HepG2 (cell line): Measurements from ENCODE around the gene CRNKL1. TPM values are rescaled to one million over a fixed set of nuclear protein-coding genes. Genes with fewer than 3 reads are reported as not detected.

Experiments used
- AHDC1 ChIP-seq: sonication (generic); formaldehyde crosslinking; IDR thresholded peaks from 2 replicates; pipeline ENCODE4 v1.5.1; 2020; ENCODE audit warnings: mild to moderate bottlenecking, missing genetic modification reagents, borderline replicate concordance
- ELF4 ChIP-seq: sonication (generic); formaldehyde crosslinking; IDR thresholded peaks from 2 replicates; pipeline ENCODE4 v1.5.0; 2020; ENCODE audit warnings: missing genetic modification reagents, mild to moderate bottlenecking, moderate library complexity, borderline replicate concordance
- FOSL2 ChIP-seq: sonication (generic); formaldehyde crosslinking; IDR thresholded peaks from 2 replicates; pipeline ENCODE4 v1.4.0; 2020; ENCODE audit warnings: missing genetic modification reagents
- FOXA3 ChIP-seq: IDR thresholded peaks from 2 replicates; pipeline ENCODE4 v1.6.1; 2016; ENCODE audit warnings: missing genetic modification reagents, missing compliant biosample characterization
- HNRNPK ChIP-seq: fragments of 200-400 bp; formaldehyde crosslinking; IDR thresholded peaks from 2 replicates; pipeline ENCODE4 v1.6.1; 2018; ENCODE audit warnings: low read length, low read depth, moderate library complexity, mild to moderate bottlenecking; ENCODE audit not compliant: poor library complexity, severe bottlenecking
- KAT2B ChIP-seq: fragments of 150-350 bp; IDR thresholded peaks from 2 replicates; pipeline ENCODE4 v1.6.1; 2014; ENCODE audit warnings: low read depth, low read length, borderline replicate concordance
- KDM5B ChIP-seq: sonication (generic); formaldehyde crosslinking; IDR thresholded peaks from 2 replicates; pipeline ENCODE4 v1.4.0; 2020; ENCODE audit warnings: missing genetic modification reagents, mild to moderate bottlenecking, borderline replicate concordance
- MAFG ChIP-seq: sonication (generic); formaldehyde crosslinking; IDR thresholded peaks from 2 replicates; pipeline ENCODE4 v1.5.1; 2020; ENCODE audit warnings: mild to moderate bottlenecking, missing genetic modification reagents
- PHF8 ChIP-seq: sonication (generic); formaldehyde crosslinking; IDR thresholded peaks from 2 replicates; pipeline ENCODE4 v1.5.0; 2020; ENCODE audit warnings: missing genetic modification reagents
- POLR2A ChIP-seq, 2 experiments: IDR thresholded peaks; 2 replicates each; pipeline ENCODE4 v1.6.1; 2011; ENCODE audit warnings: low read depth in 2 of 2, low read length in 2 of 2, mild to moderate bottlenecking in 1 of 2, moderate library complexity in 1 of 2; ENCODE audit not compliant: insufficient read depth in 1 of 2
- RXRA ChIP-seq: sonication (generic); formaldehyde crosslinking; IDR thresholded peaks from 2 replicates; pipeline ENCODE4 v1.5.1; 2020; ENCODE audit warnings: missing genetic modification reagents
- ZFP36L1 ChIP-seq: sonication (generic); formaldehyde crosslinking; IDR thresholded peaks from 2 replicates; pipeline ENCODE4 v1.8.0; 2022; ENCODE audit warnings: mild to moderate bottlenecking, missing genetic modification reagents, moderate library complexity
- ZMYM4 ChIP-seq: sonication (generic); formaldehyde crosslinking; IDR thresholded peaks from 2 replicates; pipeline ENCODE4 v1.8.1; 2023; ENCODE audit warnings: mild to moderate bottlenecking, missing genetic modification reagents
- ZNF292 ChIP-seq: sonication (generic); formaldehyde crosslinking; IDR thresholded peaks from 2 replicates; pipeline ENCODE4 v1.8.1; 2022; ENCODE audit warnings: mild to moderate bottlenecking, low read depth, missing genetic modification reagents, borderline replicate concordance
- ZNF317 ChIP-seq: sonication (generic); formaldehyde crosslinking; IDR thresholded peaks from 2 replicates; pipeline ENCODE4 v1.5.0; 2020; ENCODE audit warnings: mild to moderate bottlenecking, missing genetic modification reagents
- ZNF33B ChIP-seq: sonication (generic); formaldehyde crosslinking; IDR thresholded peaks from 2 replicates; pipeline ENCODE4 v1.5.1; 2020; ENCODE audit warnings: mild to moderate bottlenecking, missing genetic modification reagents
- ZNF7 ChIP-seq: IDR thresholded peaks from 2 replicates; pipeline ENCODE4 v1.6.1; 2016; ENCODE audit warnings: missing biosample characterization, missing genetic modification reagents
- ZNF704 ChIP-seq: sonication (generic); formaldehyde crosslinking; IDR thresholded peaks from 2 replicates; pipeline ENCODE4 v1.8.1; 2023; ENCODE audit warnings: mild to moderate bottlenecking, inconsistent platforms, moderate library complexity, missing genetic modification reagents, borderline replicate concordance
- ZNF709 ChIP-seq: sonication (generic); formaldehyde crosslinking; IDR thresholded peaks from 2 replicates; pipeline ENCODE4 v1.5.0; 2020; ENCODE audit warnings: mild to moderate bottlenecking, missing genetic modification reagents
- polyA plus RNA-seq, 8 experiments: library from polyadenylated mRNA; depleted of rRNA in 3 of 8; stranded (reverse) in 7 of 8; unstranded in 1 of 8; fragments of >200 nt; fragmentation: Illumina TruSeq in 4 of 8; extraction: Trizol in 4 of 8; gene quantifications; 2 replicates each; pipeline versions ENCODE4 v1.2.1 to v1.2.3, GENCODE V29; 2011 to 2016; ENCODE audit warnings: low read depth in 4 of 8, missing spikeins in 1 of 8, mixed read lengths in 1 of 8; ENCODE audit not compliant: insufficient read depth in 1 of 8
- total RNA-seq, 5 experiments: library from RNA; depleted of rRNA; stranded (reverse); fragments of >200 nt; fragmentation: Illumina TruSeq; extraction: Trizol; gene quantifications; 2 replicates each; pipeline ENCODE4 v1.2.3, GENCODE V29; 2016; ENCODE audit warnings: low read depth in 1 of 5
- TF ChIP-seq, protein P1 (sequence below): sonication (generic); formaldehyde crosslinking; IDR thresholded peaks from 2 replicates; pipeline ENCODE4 v1.5.0; 2020; ENCODE audit warnings: missing genetic modification reagents
- TF ChIP-seq, protein P2 (sequence below): sonication (generic); formaldehyde crosslinking; IDR thresholded peaks from 2 replicates; pipeline ENCODE4 v1.4.0; 2020; ENCODE audit warnings: missing genetic modification reagents

Gene CRNKL1
- total and polyA plus RNA-seq, 2 of the 13 experiments (the other 11 are each of a cell fraction or from before 2014, with no cell fraction given) = 12.3 to 64.5 TPM

GRCh38 chr20:20009784-20010253 is 42.4 kb downstream of the CRNKL1 start (continued):
- peak; percentile 61; the same call in 1 of the 2 replicates for TF ChIP-seq KDM5B (CRISPR knock-in tag)
- TF ChIP-seq ZNF292 (CRISPR knock-in tag) = peak; percentile 70; the same call in 1 of the 2 replicates
- TF ChIP-seq ZNF704 (CRISPR knock-in tag) = no peak
- TF ChIP-seq AHDC1 (CRISPR knock-in tag) = peak; percentile 22; the same call in 1 of the 2 replicates
- peak; percentile 60; the same call in 1 of the 2 replicates for TF ChIP-seq ZFP36L1 (CRISPR knock-in tag)
- TF ChIP-seq ZMYM4 (CRISPR knock-in tag) = 0 out of 2 replicates have a peak, but pooled peaks have one; percentile 19
- 0 out of 2 replicates have a peak, but pooled peaks have one; percentile 6 for TF ChIP-seq FOSL2 (CRISPR knock-in tag)
- TF ChIP-seq, protein P1, sequence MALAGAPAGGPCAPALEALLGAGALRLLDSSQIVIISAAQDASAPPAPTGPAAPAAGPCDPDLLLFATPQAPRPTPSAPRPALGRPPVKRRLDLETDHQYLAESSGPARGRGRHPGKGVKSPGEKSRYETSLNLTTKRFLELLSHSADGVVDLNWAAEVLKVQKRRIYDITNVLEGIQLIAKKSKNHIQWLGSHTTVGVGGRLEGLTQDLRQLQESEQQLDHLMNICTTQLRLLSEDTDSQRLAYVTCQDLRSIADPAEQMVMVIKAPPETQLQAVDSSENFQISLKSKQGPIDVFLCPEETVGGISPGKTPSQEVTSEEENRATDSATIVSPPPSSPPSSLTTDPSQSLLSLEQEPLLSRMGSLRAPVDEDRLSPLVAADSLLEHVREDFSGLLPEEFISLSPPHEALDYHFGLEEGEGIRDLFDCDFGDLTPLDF (CRISPR knock-in tag) = no peak; the same call in 1 of the 2 replicates
- TF ChIP-seq POLR2A (IDR thresholded peaks at IDR 0.05; ENCODE audit: insufficient read depth in 1 of 2, low read depth in 2 of 2, low read length in 2 of 2) = 0 out of 4 replicates have a peak, but pooled peaks of 1 of the 2 experiments have one; percentile 17
- no peak for TF ChIP-seq MAFG (CRISPR knock-in tag)
- no peak for TF ChIP-seq ELF4 (CRISPR knock-in tag)
- TF ChIP-seq ZNF7 (CRISPR knock-in tag) = peak; percentile 73; the same call in 1 of the 2 replicates
- TF ChIP-seq ZNF33B (CRISPR knock-in tag) = 0 out of 2 replicates have a peak, but pooled peaks have one; percentile 62
- TF ChIP-seq FOXA3 (CRISPR knock-in tag) = 0 out of 2 replicates have a peak, but pooled peaks have one; percentile 25
- TF ChIP-seq, protein P2, sequence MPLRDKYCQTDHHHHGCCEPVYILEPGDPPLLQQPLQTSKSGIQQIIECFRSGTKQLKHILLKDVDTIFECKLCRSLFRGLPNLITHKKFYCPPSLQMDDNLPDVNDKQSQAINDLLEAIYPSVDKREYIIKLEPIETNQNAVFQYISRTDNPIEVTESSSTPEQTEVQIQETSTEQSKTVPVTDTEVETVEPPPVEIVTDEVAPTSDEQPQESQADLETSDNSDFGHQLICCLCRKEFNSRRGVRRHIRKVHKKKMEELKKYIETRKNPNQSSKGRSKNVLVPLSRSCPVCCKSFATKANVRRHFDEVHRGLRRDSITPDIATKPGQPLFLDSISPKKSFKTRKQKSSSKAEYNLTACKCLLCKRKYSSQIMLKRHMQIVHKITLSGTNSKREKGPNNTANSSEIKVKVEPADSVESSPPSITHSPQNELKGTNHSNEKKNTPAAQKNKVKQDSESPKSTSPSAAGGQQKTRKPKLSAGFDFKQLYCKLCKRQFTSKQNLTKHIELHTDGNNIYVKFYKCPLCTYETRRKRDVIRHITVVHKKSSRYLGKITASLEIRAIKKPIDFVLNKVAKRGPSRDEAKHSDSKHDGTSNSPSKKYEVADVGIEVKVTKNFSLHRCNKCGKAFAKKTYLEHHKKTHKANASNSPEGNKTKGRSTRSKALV (CRISPR knock-in tag) = 0 out of 2 replicates have a peak, but pooled peaks have one; percentile 5
- no peak for TF ChIP-seq HNRNPK
- TF ChIP-seq ZNF709 (CRISPR knock-in tag) = no peak
- no peak for TF ChIP-seq PHF8
- TF ChIP-seq RXRA (CRISPR knock-in tag) = no peak
- TF ChIP-seq ZNF317 = no peak; the same call in 1 of the 2 replicates
- TF ChIP-seq KAT2B = peak; percentile 44; the same call in 1 of the 2 replicates
